H1 (cell line): ENCODE measurements around the gene NHS.

Experiments used
- POLR2AphosphoS5 ChIP-seq: IDR thresholded peaks from 2 replicates; pipeline ENCODE4 v1.6.1; 2011; ENCODE audit warnings: low read depth, low read length
- YY1 ChIP-seq: IDR thresholded peaks from 2 replicates; pipeline ENCODE4 v1.6.1; 2011; ENCODE audit warnings: low read depth, mild to moderate bottlenecking, low read length
- TF ChIP-seq, protein P1 (sequence below), 3 experiments: IDR thresholded peaks; 1 replicate in 2 of 3; 2 replicates in 1 of 3; pipeline versions ENCODE4 v1.5.1 to v1.6.1; 2011; ENCODE audit warnings: low read length in 3 of 3, mild to moderate bottlenecking in 3 of 3, inconsistent platforms in 2 of 3, low read depth in 1 of 3, moderate library complexity in 1 of 3; ENCODE audit not compliant: insufficient read depth in 1 of 3; ENCODE audit errors: control extremely low read depth in 1 of 3

DNA sequence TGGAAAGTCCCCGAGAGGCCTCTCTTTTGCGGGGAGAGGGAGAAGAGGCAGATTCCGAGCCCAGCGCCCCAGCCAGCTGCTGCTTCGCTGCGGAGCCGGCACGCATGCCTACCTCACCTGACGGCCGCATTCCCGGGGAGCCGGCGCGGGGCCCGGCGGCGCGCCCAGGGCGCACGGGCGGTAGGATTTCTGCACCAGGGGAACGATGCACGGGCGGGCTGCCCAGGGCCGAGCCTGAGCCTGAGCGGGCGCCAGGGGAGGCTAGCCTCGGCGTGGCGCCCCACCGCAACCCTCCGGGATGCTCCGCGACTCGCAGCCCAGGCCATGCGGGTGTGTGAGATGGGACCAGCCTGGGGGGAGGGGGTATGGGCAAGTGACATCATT lies 281.0 kb downstream of the NHS start:
- TF ChIP-seq YY1 = no peak
- TF ChIP-seq, protein P1, sequence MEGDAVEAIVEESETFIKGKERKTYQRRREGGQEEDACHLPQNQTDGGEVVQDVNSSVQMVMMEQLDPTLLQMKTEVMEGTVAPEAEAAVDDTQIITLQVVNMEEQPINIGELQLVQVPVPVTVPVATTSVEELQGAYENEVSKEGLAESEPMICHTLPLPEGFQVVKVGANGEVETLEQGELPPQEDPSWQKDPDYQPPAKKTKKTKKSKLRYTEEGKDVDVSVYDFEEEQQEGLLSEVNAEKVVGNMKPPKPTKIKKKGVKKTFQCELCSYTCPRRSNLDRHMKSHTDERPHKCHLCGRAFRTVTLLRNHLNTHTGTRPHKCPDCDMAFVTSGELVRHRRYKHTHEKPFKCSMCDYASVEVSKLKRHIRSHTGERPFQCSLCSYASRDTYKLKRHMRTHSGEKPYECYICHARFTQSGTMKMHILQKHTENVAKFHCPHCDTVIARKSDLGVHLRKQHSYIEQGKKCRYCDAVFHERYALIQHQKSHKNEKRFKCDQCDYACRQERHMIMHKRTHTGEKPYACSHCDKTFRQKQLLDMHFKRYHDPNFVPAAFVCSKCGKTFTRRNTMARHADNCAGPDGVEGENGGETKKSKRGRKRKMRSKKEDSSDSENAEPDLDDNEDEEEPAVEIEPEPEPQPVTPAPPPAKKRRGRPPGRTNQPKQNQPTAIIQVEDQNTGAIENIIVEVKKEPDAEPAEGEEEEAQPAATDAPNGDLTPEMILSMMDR (IDR thresholded peaks at IDR 0.05; ENCODE audit: control extremely low read depth in 1 of 3, insufficient read depth in 1 of 3, low read depth in 1 of 3, low read length in 3 of 3) = no peak
- TF ChIP-seq POLR2AphosphoS5 = no peak
